Neural cell (in vitro differentiated cells): ENCODE data around the gene LRBA.

Experiments used
- EZH2 ChIP-seq: fragments of 200-600, 300-800 bp; shearing (Covaris generic), sonication (generic); IDR thresholded peaks from 2 replicates; pipeline ENCODE4 v1.6.1; 2014; ENCODE audit warnings: antibody characterized with exemption, low read length, borderline replicate concordance, mild to moderate bottlenecking; ENCODE audit not compliant: insufficient read depth, poor library complexity, severe bottlenecking
- POLR2AphosphoS5 ChIP-seq: IDR thresholded peaks from 2 replicates; pipeline ENCODE4 v1.6.1; 2012
- TAF1 ChIP-seq: IDR thresholded peaks from 2 replicates; pipeline ENCODE4 v1.6.1; 2012; ENCODE audit warnings: low read depth
- TF ChIP-seq, protein P1 (sequence below): IDR thresholded peaks from 2 replicates; pipeline ENCODE4 v1.6.1; 2012; ENCODE audit warnings: borderline replicate concordance
- TF ChIP-seq, protein P2 (sequence below): fragments of 450-650 bp; IDR thresholded peaks from 2 replicates; pipeline ENCODE4 v1.5.1; 2014; ENCODE audit warnings: antibody characterized with exemption, mild to moderate bottlenecking, moderate library complexity; ENCODE audit not compliant: poor library complexity, severe bottlenecking

DNA sequence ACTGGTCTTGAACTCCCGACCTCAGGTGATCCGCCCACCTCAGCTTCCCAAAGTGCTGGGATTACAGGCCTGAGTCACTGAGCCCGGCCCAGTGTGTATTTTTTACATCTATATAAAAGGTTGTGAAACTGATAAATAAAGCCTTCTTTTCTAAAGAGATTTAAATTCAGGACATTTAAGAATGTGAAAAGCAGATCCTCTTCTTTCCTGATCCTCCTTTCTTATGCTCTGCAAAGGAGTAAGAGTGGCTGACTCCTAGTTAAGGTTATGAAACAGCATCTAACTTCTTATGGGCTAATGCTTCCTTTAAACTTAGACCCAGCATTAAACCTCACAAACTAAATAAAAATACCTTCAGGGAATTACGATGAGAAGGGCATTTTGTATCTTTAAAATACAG lies 630.8 kb downstream of the LRBA start:
- TF ChIP-seq, protein P1, sequence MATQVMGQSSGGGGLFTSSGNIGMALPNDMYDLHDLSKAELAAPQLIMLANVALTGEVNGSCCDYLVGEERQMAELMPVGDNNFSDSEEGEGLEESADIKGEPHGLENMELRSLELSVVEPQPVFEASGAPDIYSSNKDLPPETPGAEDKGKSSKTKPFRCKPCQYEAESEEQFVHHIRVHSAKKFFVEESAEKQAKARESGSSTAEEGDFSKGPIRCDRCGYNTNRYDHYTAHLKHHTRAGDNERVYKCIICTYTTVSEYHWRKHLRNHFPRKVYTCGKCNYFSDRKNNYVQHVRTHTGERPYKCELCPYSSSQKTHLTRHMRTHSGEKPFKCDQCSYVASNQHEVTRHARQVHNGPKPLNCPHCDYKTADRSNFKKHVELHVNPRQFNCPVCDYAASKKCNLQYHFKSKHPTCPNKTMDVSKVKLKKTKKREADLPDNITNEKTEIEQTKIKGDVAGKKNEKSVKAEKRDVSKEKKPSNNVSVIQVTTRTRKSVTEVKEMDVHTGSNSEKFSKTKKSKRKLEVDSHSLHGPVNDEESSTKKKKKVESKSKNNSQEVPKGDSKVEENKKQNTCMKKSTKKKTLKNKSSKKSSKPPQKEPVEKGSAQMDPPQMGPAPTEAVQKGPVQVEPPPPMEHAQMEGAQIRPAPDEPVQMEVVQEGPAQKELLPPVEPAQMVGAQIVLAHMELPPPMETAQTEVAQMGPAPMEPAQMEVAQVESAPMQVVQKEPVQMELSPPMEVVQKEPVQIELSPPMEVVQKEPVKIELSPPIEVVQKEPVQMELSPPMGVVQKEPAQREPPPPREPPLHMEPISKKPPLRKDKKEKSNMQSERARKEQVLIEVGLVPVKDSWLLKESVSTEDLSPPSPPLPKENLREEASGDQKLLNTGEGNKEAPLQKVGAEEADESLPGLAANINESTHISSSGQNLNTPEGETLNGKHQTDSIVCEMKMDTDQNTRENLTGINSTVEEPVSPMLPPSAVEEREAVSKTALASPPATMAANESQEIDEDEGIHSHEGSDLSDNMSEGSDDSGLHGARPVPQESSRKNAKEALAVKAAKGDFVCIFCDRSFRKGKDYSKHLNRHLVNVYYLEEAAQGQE: no peak
- TF ChIP-seq, protein P2, sequence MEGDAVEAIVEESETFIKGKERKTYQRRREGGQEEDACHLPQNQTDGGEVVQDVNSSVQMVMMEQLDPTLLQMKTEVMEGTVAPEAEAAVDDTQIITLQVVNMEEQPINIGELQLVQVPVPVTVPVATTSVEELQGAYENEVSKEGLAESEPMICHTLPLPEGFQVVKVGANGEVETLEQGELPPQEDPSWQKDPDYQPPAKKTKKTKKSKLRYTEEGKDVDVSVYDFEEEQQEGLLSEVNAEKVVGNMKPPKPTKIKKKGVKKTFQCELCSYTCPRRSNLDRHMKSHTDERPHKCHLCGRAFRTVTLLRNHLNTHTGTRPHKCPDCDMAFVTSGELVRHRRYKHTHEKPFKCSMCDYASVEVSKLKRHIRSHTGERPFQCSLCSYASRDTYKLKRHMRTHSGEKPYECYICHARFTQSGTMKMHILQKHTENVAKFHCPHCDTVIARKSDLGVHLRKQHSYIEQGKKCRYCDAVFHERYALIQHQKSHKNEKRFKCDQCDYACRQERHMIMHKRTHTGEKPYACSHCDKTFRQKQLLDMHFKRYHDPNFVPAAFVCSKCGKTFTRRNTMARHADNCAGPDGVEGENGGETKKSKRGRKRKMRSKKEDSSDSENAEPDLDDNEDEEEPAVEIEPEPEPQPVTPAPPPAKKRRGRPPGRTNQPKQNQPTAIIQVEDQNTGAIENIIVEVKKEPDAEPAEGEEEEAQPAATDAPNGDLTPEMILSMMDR: no peak
- TF ChIP-seq POLR2AphosphoS5 (no peak), TAF1 (no peak), EZH2 (no peak)
